ENCODE results near the gene APOL2.
"Not testable (repeated sequence)": the region's sequence is repeated elsewhere in the genome, so short reads cannot be mapped to it uniquely, and the experiment has no call there.

The APOL2 gene

DNA sequence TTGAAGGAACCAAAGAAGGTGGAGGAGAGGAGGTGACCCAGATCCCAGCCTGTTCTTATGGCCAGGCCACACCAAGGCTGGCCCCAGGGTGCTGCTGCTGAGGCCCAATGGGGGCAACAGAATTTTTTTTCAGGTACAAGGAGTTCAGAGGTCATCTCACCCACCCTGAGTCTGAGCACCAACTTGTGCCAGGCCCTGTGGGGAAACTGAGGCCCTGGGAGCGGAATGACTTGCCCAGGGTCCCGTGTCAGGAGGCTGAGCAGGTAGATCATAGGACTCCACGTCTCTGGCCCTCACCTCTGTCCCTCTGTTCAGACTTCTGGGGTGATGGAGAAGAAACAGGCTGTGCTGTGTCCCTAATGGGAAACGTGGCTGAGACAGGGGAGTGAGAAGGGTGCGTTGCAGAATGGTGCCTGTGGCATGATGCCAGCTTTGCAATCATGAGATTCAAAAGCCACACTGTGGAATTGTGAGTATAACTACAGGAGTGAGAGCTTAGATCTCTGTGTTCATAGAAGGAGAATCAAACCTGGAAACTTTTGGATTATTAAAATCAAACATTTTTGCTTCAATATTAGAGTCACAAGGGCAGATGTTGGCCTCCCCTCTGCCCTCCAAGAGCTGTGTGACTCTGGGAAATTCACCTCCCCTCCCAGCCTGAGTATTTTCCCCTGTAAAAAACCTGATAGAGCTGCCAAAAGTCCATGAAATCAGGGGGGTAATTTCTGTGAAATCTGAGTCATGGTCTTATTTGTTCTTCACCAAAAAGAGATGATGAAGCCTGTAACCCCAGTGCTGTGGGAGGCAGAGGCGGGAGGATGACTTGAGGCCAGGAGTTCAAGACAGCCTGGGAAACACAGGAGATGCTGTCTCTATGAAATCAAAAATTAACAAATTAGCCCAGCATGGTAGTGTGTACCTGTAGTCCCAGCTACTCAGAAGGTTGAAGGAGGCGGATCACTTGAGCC lies 14.5 kb upstream of the APOL2 start:
- no peak for DNase-seq
- peak overlapping the region; percentile 89 to 96 for H3K4me3 Mint-ChIP-seq
- ATAC-seq: peak; percentile 4
- H3K27ac Mint-ChIP-seq: peak overlapping the region; percentile 64 to 98
- peaks cover 72% of the 10 kb centered on the region for H3K4me1 Mint-ChIP-seq
- no peaks in the 10 kb centered on the region for H3K27me3 Mint-ChIP-seq
- peaks cover 0 to 2% of the 10 kb centered on the region in 2 donors for H3K9me3 Mint-ChIP-seq

DNA sequence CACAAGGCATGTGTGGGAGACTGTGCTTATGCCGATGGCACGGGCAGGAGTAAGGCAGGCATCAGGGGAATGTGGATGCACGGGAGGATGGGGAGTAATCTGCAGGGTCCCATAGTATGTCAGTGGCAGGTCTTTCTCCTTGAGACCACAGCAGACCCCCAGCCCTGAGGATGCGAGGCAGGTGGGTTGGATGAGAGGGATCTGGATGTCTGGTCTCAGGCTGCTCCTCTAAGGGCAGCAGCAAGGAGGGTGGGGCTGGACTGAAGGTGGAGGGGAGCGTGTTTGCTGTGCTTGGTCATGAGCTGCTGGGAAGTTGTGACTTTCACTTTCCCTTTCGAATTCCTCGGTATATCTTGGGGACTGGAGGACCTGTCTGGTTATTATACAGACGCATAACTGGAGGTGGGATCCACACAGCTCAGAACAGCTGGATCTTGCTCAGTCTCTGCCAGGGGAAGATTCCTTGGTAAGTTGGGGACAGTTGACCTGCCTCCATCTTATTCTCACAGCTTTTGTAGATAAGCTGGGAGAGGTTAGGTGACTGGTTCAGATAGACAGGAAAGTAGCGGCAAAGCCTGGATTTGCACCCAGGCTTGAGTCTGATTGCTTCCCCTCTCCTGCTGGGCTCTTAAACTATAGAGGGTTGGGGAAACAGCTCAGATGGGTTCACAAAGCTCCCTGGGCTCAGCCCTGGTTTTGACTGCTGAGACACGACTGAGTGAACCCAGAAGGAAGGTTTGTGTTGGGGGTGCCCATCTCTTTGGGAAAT lies 13.6 kb upstream of the APOL2 start, which contains the start of gene APOL1:
Gene APOL1, plus strand, starts transcription at position 380 of the 769 bp plus-strand sequence. CDS start 1,823 bp downstream, outside the sequence.
- peaks cover 8 to 10% of the 10 kb centered on the region in 2 donors for H3K9me3 Mint-ChIP-seq
- peaks cover 63% of the 10 kb centered on the region for H3K4me1 Mint-ChIP-seq
- peak within 1 kb of the TSS; percentile 64 to 98 for H3K27ac Mint-ChIP-seq
- H3K4me3 Mint-ChIP-seq: peak within 1 kb of the TSS; percentile 89 to 96
- no peaks in the 10 kb centered on the region for H3K27me3 Mint-ChIP-seq
- ATAC-seq: peak; percentile 93
- DNase-seq: peak; percentile 38 to 55

DNA sequence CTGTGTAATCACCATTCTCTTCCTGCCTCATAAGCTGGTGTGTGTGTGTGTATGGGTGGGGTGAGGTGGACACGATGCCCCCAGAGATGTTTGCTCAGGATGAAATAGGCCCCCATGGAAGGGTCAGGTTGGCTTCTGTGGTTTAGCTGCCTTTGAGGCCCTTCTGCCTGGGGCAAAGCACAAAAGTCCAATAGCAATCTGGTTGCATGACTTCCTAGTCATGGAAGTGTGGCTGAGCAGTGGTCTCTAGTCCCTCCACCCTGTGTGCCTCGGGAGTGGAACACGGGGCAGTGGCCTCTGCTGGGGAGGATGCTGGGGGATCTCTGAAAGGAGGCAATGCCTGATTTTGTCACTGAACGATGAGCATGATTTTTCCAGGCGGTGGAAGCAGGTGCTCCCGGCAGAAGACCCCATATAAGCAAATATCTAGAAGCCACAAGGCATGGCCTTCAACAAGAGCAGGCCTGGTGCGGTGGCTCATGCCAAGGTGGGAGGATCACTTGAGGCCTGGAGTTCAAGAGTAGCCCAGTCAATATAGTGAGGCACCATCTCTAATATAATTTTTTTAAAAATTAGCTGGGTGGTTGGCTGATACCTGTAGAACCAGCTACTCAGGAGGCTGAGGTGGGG lies 12.8 kb upstream of the APOL2 start:
- peaks cover 9 to 12% of the 10 kb centered on the region in 2 donors for H3K9me3 Mint-ChIP-seq
- not testable (repeated sequence) for H3K27me3 Mint-ChIP-seq, DNase-seq, ATAC-seq
- peak overlapping the region in 1 of 2 donors; percentile 30 for H3K27ac Mint-ChIP-seq
- H3K4me3 Mint-ChIP-seq: peak overlapping the region; percentile 89 to 96
- peaks cover 55% of the 10 kb centered on the region for H3K4me1 Mint-ChIP-seq

DNA sequence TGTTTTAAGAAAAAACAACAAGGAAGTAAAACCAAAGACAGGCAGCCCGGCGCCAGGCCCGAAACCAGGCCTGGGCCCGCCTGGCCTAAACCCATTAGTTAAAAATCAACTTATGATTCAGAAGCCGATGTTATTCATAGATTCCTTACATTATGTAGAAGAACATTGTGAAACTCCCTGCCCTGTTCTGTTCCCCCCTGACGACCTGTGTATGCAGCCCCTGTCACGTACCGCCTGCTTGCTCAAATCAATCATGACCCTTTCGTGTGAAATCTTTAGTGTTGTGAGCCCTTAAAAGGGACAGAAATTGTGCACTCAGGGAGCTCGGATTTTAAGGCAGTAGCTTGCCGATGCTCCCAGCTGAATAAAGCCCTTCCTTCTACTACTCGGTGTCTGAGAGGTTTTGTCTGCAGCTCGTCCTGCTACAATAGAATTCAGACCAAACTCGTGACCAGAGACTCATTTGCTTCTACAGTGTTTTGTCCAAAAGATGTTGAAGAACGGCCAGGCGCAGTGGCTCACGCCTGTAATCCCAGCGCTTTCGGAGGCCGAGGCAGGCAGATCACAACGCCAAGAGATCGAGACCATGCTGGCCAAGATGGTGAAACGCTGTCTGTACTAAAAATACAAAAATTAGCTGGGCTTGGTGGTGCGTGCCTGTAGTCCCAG lies 11.1 kb upstream of the APOL2 start:
- H3K4me1 Mint-ChIP-seq: peaks cover 38% of the 10 kb centered on the region
- not testable (repeated sequence) for DNase-seq

DNA sequence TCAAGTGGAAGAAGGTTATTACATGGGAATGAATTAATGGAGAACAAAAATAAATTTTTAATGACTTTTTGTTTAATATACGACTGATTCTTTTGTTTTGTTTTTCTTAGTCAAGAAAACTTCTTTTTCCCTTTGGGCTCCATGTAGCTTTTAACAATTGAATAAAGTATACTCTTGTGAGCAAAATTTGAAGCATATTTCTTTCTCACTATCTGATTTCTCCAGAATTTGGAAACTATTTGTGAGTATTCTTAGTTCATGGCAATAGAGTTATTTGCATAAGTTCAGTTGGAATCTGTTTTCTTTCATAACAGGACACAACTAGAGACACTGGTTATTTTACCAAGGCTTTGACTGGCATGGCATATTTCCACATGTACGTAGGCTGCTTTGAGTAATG lies 9.8 kb upstream of the APOL2 start:
- no peaks in the 10 kb centered on the region for H3K27me3 Mint-ChIP-seq
- no peak for ATAC-seq
- DNase-seq: no peak
- no peak overlapping the region for H3K27ac Mint-ChIP-seq
- H3K4me1 Mint-ChIP-seq: peaks cover 26% of the 10 kb centered on the region
- H3K9me3 Mint-ChIP-seq: peaks cover 9 to 12% of the 10 kb centered on the region in 2 donors
- no peak overlapping the region for H3K4me3 Mint-ChIP-seq

More for the DNA sequence above, 11.1 kb upstream of the APOL2 start:
- not testable (repeated sequence) for H3K27me3 Mint-ChIP-seq, H3K27ac Mint-ChIP-seq, ATAC-seq, H3K4me3 Mint-ChIP-seq
- H3K9me3 Mint-ChIP-seq: peaks cover 9 to 12% of the 10 kb centered on the region in 2 donors

DNA sequence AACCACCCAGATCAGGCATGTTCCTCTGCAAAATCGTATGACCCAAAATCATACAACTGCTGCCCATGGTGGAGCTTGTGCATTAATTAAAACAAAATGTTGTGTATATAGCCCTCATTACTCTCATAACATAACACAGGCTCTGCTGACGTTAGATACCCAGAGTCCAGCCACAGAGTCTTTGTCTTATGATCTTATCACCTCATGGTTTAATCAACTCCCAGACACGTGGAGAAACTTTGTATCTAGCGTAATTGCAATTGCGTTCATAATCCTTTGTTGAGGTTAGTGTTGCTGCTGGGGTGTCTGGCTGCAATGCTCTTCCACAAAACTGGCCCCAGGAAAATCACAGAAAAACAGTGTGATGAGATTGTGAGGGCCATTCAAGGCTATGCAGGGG lies 8.6 kb upstream of the APOL2 start:
- H3K27ac Mint-ChIP-seq: no peak overlapping the region
- no peak overlapping the region for H3K4me3 Mint-ChIP-seq
- DNase-seq (no peak), ATAC-seq (no peak)
- H3K27me3 Mint-ChIP-seq: no peaks in the 10 kb centered on the region
- H3K9me3 Mint-ChIP-seq: peaks cover 9 to 12% of the 10 kb centered on the region in 2 donors
- peaks cover 14% of the 10 kb centered on the region for H3K4me1 Mint-ChIP-seq

DNA sequence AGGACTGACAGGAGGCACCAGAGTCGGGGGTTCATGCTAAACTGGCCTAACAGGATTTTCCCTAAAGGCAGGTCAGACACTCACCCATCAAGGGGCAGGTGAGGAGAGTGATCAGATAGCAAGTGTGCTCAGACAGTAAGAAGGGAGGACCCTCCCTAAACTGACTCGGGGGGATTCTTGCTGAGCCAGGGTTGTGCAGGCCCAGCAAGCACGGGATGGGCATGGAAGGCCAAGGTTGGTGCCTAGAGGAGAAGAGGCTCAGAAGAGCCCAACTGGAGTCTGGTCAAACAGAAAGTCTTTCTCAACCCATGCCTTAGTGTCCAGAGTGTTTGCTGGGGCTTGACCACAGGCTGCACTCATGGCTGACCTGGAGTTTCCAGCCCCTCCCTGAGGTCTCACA lies 7.4 kb upstream of the APOL2 start:
- ATAC-seq (no peak), DNase-seq (no peak)
- no peak overlapping the region for H3K27ac Mint-ChIP-seq
- peaks cover 1% of the 10 kb centered on the region for H3K4me1 Mint-ChIP-seq
- H3K9me3 Mint-ChIP-seq: peaks cover 12 to 14% of the 10 kb centered on the region in 2 donors
- H3K27me3 Mint-ChIP-seq: no peaks in the 10 kb centered on the region
- H3K4me3 Mint-ChIP-seq: no peak overlapping the region

DNA sequence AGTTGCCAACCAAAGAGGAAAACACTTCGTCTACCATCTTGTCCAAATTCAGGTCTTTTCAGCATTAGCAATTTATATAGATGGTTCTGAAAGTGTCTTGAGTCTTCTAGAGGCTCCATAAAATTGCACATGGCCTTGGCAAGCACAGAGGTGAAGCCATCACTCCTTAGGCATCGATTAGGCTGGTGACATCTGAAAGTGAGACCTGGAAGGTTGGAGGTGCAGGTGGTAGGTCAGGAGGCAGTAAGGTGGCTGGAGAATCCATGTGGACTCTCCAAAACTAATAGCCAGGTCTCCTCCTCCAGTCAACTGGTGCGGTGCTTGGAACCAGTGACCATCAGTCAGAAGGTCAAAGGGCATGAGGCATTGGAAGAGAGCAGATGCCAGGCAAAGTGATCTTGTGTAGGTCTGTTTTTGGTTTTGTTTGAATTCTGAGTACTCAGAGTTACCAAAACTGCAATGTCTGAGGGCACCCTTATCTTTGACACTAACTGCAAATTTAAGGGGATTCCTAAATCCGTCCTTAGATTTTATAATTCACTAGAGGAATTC lies 6.6 kb upstream of the APOL2 start:
- no peak overlapping the region for H3K27ac Mint-ChIP-seq
- DNase-seq (no peak), ATAC-seq (no peak)
- no peaks in the 10 kb centered on the region for H3K4me1 Mint-ChIP-seq
- no peaks in the 10 kb centered on the region for H3K27me3 Mint-ChIP-seq
- peaks cover 12 to 14% of the 10 kb centered on the region in 2 donors for H3K9me3 Mint-ChIP-seq
- H3K4me3 Mint-ChIP-seq: no peak overlapping the region

DNA sequence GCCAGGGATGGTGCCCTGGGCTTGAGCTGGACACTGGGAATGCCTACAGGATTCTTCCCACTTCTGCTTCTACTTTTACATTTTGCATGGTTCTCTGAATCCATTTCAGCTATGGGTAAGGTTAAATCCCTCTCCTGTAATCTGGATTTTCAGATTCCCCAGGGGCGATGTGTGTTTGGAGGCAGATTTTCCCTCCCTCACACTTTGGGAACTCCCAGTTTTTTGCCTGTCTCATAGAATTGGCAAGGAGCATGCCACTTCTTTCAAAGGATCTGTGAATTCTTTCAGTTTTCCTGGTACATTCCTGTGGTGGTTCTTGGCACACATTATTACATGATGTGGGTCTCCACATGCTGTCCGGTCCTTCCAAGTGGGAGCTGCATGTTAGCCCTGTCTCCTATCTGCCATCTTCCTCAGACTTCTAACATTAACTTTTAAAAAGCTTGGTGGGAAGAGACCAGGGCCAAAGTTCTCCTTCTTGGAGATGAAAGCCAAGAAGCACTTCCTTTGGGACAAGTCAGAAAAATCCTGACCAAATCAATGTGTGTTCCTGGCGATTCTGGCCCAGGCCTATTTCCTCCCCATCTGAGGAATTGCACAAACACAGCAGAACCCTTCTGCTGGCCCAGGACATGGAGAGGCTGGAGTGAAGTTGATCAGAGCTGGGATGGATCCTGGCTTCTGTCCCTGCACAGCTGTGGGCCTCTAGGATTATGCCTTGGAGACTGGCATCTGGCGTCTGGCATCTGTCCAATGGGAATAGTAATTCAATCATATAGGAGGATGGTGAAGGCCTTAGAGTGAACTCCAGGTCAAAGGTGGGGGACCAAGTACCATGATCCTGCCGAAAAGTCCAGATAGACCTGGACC lies 5.4 kb upstream of the APOL2 start:
- H3K27ac Mint-ChIP-seq: peak overlapping the region in 1 of 2 donors; percentile 79
- H3K27me3 Mint-ChIP-seq: no peaks in the 10 kb centered on the region
- peaks cover 5% of the 10 kb centered on the region for H3K4me1 Mint-ChIP-seq
- H3K4me3 Mint-ChIP-seq: no peak overlapping the region
- DNase-seq (no peak), ATAC-seq (no peak)
- peaks cover 12 to 14% of the 10 kb centered on the region in 2 donors for H3K9me3 Mint-ChIP-seq

DNA sequence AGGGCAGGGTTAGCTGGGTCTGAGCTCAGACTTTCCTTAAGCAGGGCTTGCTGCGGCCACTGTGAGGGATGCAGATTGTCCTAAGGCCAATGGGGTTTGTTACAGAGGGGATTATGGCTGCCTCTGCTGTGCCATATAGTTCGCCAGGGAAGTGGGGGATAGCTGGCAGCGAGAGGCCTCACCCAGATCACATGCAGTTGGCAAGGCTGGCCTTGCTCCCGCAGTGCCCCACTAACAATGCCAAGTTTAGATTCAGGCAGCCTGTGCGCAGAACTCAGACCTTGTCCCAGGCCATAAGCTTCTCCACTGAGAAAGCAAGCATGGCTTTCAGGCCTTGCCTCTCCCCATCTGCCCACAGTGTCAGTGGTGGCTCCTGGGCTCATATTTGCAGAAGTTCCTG lies 4.7 kb upstream of the APOL2 start:
- peaks cover 12 to 14% of the 10 kb centered on the region in 2 donors for H3K9me3 Mint-ChIP-seq
- DNase-seq (no peak), ATAC-seq (no peak)
- H3K4me1 Mint-ChIP-seq: peaks cover 10% of the 10 kb centered on the region
- H3K4me3 Mint-ChIP-seq: no peak overlapping the region
- no peak overlapping the region for H3K27ac Mint-ChIP-seq
- no peaks in the 10 kb centered on the region for H3K27me3 Mint-ChIP-seq

DNA sequence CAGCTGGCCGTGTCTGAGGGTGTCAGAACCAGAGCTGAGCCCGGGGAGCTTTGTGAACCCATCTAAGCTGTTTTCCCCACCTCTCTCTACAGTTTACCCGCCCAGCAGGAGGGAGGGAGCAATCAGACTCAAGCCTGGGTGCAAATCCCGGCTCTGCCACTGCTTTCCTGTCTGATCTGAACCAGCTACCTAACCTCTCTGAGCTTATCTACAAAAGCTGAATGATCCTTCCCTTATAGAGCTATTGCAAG lies 252 bp downstream of the APOL2 start:
- Mint-ChIP-seq H3K4me3 (peak overlapping the region; percentile 88 to 94), H3K27ac (peak overlapping the region; percentile 95 to 98), H3K9me3 (peaks cover 14% of the 10 kb centered on the region in 2 donors), H3K4me1 (peaks cover 54% of the 10 kb centered on the region), H3K27me3 (no peaks in the 10 kb centered on the region)
- DNase-seq: no peak
- ATAC-seq: no peak

DNA sequence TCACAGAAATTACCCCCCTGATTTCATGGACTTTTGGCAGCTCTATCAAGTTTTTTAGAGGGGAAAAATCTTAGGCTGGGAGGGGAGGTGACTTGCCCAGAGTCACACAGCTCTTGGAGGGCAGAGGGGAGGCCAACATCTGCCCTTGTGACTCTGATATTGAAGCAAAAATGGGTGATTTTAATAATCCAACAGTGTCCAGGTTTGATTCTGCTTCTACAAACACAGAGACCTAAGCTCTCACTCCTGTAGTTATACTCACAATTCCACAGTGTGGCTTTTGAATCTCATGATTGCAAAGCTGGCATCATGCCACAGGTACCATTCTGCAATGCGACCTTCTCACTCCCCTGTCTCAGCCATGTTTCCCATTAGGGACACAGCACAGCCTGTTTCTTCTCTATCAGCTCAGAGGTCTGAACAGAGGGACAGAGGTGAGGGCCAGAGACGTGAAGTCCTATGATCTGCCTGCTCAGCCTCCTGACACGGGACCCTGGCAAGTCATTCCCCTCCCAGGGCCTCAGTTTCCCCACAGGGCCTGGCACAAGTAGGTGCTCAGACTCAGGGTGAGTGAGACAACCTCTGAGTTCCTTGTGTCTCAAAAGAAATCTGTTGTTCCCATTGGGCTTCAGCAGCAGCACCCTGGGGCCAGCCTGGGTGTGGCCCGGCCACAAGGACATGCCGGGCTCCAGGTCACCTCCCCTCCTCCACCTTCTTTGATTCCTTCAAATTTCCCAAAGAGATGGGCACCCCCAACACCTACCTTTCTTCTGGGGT lies 766 bp downstream of the APOL2 start:
- Mint-ChIP-seq H3K9me3 (peaks cover 14% of the 10 kb centered on the region in 2 donors), H3K27me3 (no peaks in the 10 kb centered on the region), H3K4me3 (peak overlapping the region; percentile 88 to 94), H3K27ac (peak overlapping the region; percentile 95 to 98), H3K4me1 (peaks cover 59% of the 10 kb centered on the region)
- ATAC-seq (peak; percentile 1), DNase-seq (no peak)

All from stimulated activated naive CD8-positive, alpha-beta T cell treated with anti-CD3 and anti-CD28 coated beads, Interleukin-15, amount 100 ng/mL, for 72 hours (primary cell).